ENCODE measurements around the gene KCNJ1. TPM values are rescaled to one million over a fixed set of nuclear protein-coding genes. Genes with fewer than 3 reads are reported as not detected.

Gene KCNJ1
- total and polyA plus RNA-seq, 2 of the 8 experiments (the other 6 are each of a cell fraction or from before 2014, with no cell fraction given) = 0.17 to 0.23 TPM

- WGBS, 2 experiments (ENCODE audit: extremely low coverage in 1 of 2, insufficient coverage in 1 of 2, insufficient read length in 1 of 2, insufficient replicate concordance in 2 of 2, low coverage in 1 of 2, low lambda C conversion rate in 2 of 2, missing lambda C conversion rate in 1 of 2) = 93% methylated on average over 4 of the region's 4 CpGs; no CpG with 5 or more reads in 1 of the 2 experiments
- H4K8ac ChIP-seq (ENCODE audit: extremely low read depth, insufficient read depth, low read length) = no peak overlapping the region
- H3K9ac ChIP-seq (replicated peaks in 1 of 4; ENCODE audit: extremely low read depth in 1 of 4, low read depth in 3 of 4, low read length in 3 of 4) = no peak overlapping the region
- no peaks in the 10 kb centered on the region for H3K79me1 ChIP-seq (ENCODE audit: low read depth, low read length)
- H3K27ac ChIP-seq (ENCODE audit: low read depth, low read length) = no peak overlapping the region
- no peak overlapping the region for H3K23ac ChIP-seq (ENCODE audit: insufficient read length)
- no peaks in the 10 kb centered on the region for H3K79me2 ChIP-seq (ENCODE audit: control insufficient read depth in 1 of 2, insufficient read depth in 2 of 2, low read length in 2 of 2)
- no peak overlapping the region for H2AFZ ChIP-seq (ENCODE audit: low read length)
- H3K9me3 ChIP-seq (ENCODE audit: insufficient read depth in 2 of 2, low read depth in 1 of 2, low read length in 1 of 2) = peaks cover 0 to 4% of the 10 kb centered on the region in 2 experiments; a peak in 2 of 4 replicates
- peaks cover 11 to 16% (median 13%) of the 10 kb centered on the region in 4 experiments for H3K4me1 ChIP-seq (replicated peaks in 1 of 4; ENCODE audit: control insufficient read depth in 3 of 4, insufficient read depth in 4 of 4, low read length in 3 of 4)
- H2BK120ac ChIP-seq (replicated peaks; ENCODE audit: low read depth, low read length) = no peak overlapping the region
- no peak overlapping the region for H2AK5ac ChIP-seq (ENCODE audit: low read depth, low read length)
- H4K5ac ChIP-seq (ENCODE audit: insufficient read length, low read depth, low read length) = no peak overlapping the region
- H3K14ac ChIP-seq (ENCODE audit: insufficient read length) = no peak overlapping the region
- H2BK5ac ChIP-seq (ENCODE audit: low read depth, low read length) = no peak overlapping the region
- no peak overlapping the region for H3K4me3 ChIP-seq (ENCODE audit: extremely low read depth in 1 of 4, insufficient read depth in 2 of 4, low read depth in 3 of 4, low read length in 4 of 4)
- DNase-seq (ENCODE audit: low read depth in 1 of 2, low spot score in 2 of 2) = no peak
- FAIRE-seq = no peak
- H4K20me1 ChIP-seq (replicated peaks in 1 of 2; ENCODE audit: control insufficient read depth in 1 of 2, insufficient read depth in 2 of 2, low read length in 2 of 2) = peaks cover 0 to 7% of the 10 kb centered on the region in 2 experiments
- no peak overlapping the region for H2BK15ac ChIP-seq (ENCODE audit: low read length)
- CTCF ChIA-PET (ENCODE audit: partially characterized antibody) = interaction anchor here (0.8 to 14.9 kb wide), 8 partner anchors 11 to 49 kb away, joined by 3 to 332 read pairs (median 26); partner anchors contain the start of genes KCNJ5 and TP53AIP1
- no peak overlapping the region for H4K91ac ChIP-seq (replicated peaks; ENCODE audit: insufficient read length, low read length)
- H3K27me3 ChIP-seq (replicated peaks in 1 of 4; ENCODE audit: control insufficient read depth in 3 of 4, extremely low read depth in 1 of 4, insufficient read depth in 3 of 4, low read length in 3 of 4) = peaks cover 25 to 47% (median 41%) of the 10 kb centered on the region in 4 experiments
- H2BK12ac ChIP-seq (ENCODE audit: low read depth, low read length) = no peak overlapping the region
- no peak overlapping the region for H3K4me2 ChIP-seq (ENCODE audit: insufficient read depth in 1 of 2, low read depth in 2 of 2, low read length in 2 of 2)
- TF ChIP-seq CHD1 (IDR thresholded peaks at IDR 0.05; ENCODE audit: low read depth, low read length) (no peak), TEAD4 (IDR thresholded peaks at IDR 0.05; ENCODE audit: low read depth, low read length) (no peak), GABPA (IDR thresholded peaks at IDR 0.05; ENCODE audit: borderline replicate concordance, insufficient read depth, low read length) (no peak), SIN3A (conservative IDR thresholded peaks at IDR 0.05 in 1 of 2, IDR thresholded peaks at IDR 0.05 in 1 of 2; ENCODE audit: low read depth in 1 of 2, low read length in 2 of 2) (no peak), HDAC6 (IDR thresholded peaks at IDR 0.05; ENCODE audit: low read depth, low read length) (no peak), TCF12 (IDR thresholded peaks at IDR 0.05; ENCODE audit: low read depth, low read length) (no peak), PHF8 (conservative IDR thresholded peaks at IDR 0.05; ENCODE audit: low read depth, low read length) (no peak), JUN (IDR thresholded peaks at IDR 0.05; ENCODE audit: low read depth, low read length) (no peak), EZH2 (IDR thresholded peaks at IDR 0.05; ENCODE audit: low read depth, low read length, severe bottlenecking) (no peak), GTF2F1 (IDR thresholded peaks at IDR 0.05; ENCODE audit: borderline replicate concordance, low read depth, low read length) (no peak), USF2 (IDR thresholded peaks at IDR 0.05; ENCODE audit: low read length) (no peak)
- POLR2A ChIA-PET (ENCODE audit: partially characterized antibody) = no interaction called here
- H3K36me3 ChIP-seq (ENCODE audit: control insufficient read depth in 2 of 4, insufficient read depth in 4 of 4, low read length in 3 of 4) = no peaks in the 10 kb centered on the region
- H3K56ac ChIP-seq (replicated peaks; ENCODE audit: insufficient read length, low read depth, low read length) = no peak overlapping the region
- no peak overlapping the region for H3K18ac ChIP-seq (ENCODE audit: extremely low read depth, low read length)
- H2BK20ac ChIP-seq (ENCODE audit: low read length) = no peak overlapping the region
- peaks cover 4% of the 10 kb centered on the region; the same call in 1 of the 2 replicates for H3K23me2 ChIP-seq (ENCODE audit: low read depth, low read length)
- H3K4ac ChIP-seq (replicated peaks; ENCODE audit: insufficient read length, low read depth, low read length) = no peak overlapping the region
These were observed 40.5 kb upstream of the KCNJ1 start for GRCh38 chr11:128907585-128907984.

All from H1 (cell line).